HEK293T (cell line): ENCODE measurements around the gene WDR13.

ENCODE experiments used
- CTCF ChIA-PET: fragments of 350-600 bp; formaldehyde crosslinking; extraction: SDS; loops from one replicate; lab custom pipeline; 2021; ENCODE audit warnings: antibody characterized with exemption, inconsistent platforms; lab: Yijun Ruan, JAX
- POLR2A ChIA-PET: fragments of 350-600 bp; formaldehyde crosslinking; extraction: SDS; loops from one replicate; lab custom pipeline; 2020; ENCODE audit warnings: antibody characterized with exemption, inconsistent platforms; lab: Yijun Ruan, JAX
- DNase-seq: peaks from one replicate; pipeline ENCODE4 v3.0.0; 2012; ENCODE audit warnings: mixed read lengths; ENCODE audit errors: extremely low spot score
- ARNT ChIP-seq: fragments of 450-650 bp; IDR thresholded peaks from 2 replicates; pipeline ENCODE4 v1.6.1; 2017; ENCODE audit warnings: mild to moderate bottlenecking
- BHLHE40 ChIP-seq: fragments of 450-650 bp; IDR thresholded peaks from 2 replicates; pipeline ENCODE4 v1.6.1; 2016; ENCODE audit warnings: mild to moderate bottlenecking, moderate library complexity, borderline replicate concordance
- CTBP1 ChIP-seq: fragments of 450-650 bp; IDR thresholded peaks from 2 replicates; pipeline ENCODE4 v1.6.1; 2016; ENCODE audit warnings: borderline replicate concordance
- ELF4 ChIP-seq: fragments of 450-650 bp; IDR thresholded peaks from 2 replicates; pipeline ENCODE4 v1.6.1; 2017; ENCODE audit warnings: antibody characterized with exemption
- FOXA1 ChIP-seq: fragments of 450-650 bp; IDR thresholded peaks from 2 replicates; pipeline ENCODE4 v1.6.1; 2016; ENCODE audit warnings: mild to moderate bottlenecking
- FOXK2 ChIP-seq: fragments of 450-650 bp; IDR thresholded peaks from 2 replicates; pipeline ENCODE4 v1.6.1; 2016; ENCODE audit warnings: mild to moderate bottlenecking
- FOXM1 ChIP-seq: fragments of 450-650 bp; IDR thresholded peaks from 2 replicates; pipeline ENCODE4 v1.6.1; 2017; ENCODE audit warnings: mild to moderate bottlenecking, borderline replicate concordance
- HDGF ChIP-seq: fragments of 450-650 bp; IDR thresholded peaks from 2 replicates; pipeline ENCODE4 v1.6.1; 2017; ENCODE audit warnings: antibody characterized with exemption, borderline replicate concordance
- L3MBTL2 ChIP-seq: fragments of 450-650 bp; conservative IDR thresholded peaks from 2 replicates; pipeline ENCODE4 v1.6.1; 2016; ENCODE audit warnings: mild to moderate bottlenecking
- LEF1 ChIP-seq: fragments of 450-650 bp; IDR thresholded peaks from 2 replicates; pipeline ENCODE4 v1.6.1; 2017; ENCODE audit warnings: mild to moderate bottlenecking, borderline replicate concordance
- NFRKB ChIP-seq: fragments of 450-650 bp; IDR thresholded peaks from 2 replicates; pipeline ENCODE4 v1.6.1; 2016; ENCODE audit warnings: mild to moderate bottlenecking, moderate library complexity
- SP1 ChIP-seq: fragments of 450-650 bp; IDR thresholded peaks from 2 replicates; pipeline ENCODE4 v1.6.1; 2017
- SUZ12 ChIP-seq: fragments of 450-650 bp; IDR thresholded peaks from 2 replicates; pipeline ENCODE4 v1.6.1; 2016; ENCODE audit warnings: mild to moderate bottlenecking
- TARDBP ChIP-seq: fragments of 450-650 bp; IDR thresholded peaks from 2 replicates; pipeline ENCODE4 v1.6.1; 2016
- ZNF384 ChIP-seq: fragments of 450-650 bp; IDR thresholded peaks from 2 replicates; pipeline ENCODE4 v1.6.1; 2016
- TF ChIP-seq, protein P1 (sequence below): fragments of 450-650 bp; IDR thresholded peaks from 2 replicates; pipeline ENCODE4 v1.6.1; 2016

Gene WDR13

DNA sequence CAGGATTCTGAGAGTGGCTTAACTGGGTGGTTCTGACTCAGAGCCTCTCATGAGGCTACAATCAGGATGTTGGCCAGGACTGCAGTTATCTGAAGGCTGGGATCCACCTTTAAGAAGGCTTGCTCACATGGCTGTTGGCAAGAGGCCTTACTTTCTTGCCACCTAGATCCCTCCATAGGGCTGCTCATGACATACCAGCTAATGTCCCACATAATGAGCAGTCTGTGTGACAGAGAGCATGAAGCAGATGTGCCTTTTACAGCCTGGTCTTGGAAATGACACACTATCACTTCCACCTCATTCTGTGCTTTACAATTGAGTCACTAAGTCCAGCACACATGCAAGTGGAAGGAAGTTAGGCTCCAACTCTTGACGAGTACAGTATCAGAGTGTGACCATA is 27.3 kb upstream of the WDR13 start:
- TF ChIP-seq HDGF (no peak), LEF1 (no peak), BHLHE40 (no peak), TARDBP (no peak), L3MBTL2 (no peak), FOXA1 (no peak), FOXK2 (no peak), ELF4 (no peak), ARNT (no peak), ZNF384 (no peak), SUZ12 (no peak), NFRKB (no peak), SP1 (no peak), FOXM1 (no peak), CTBP1 (no peak)
- TF ChIP-seq, protein P1, sequence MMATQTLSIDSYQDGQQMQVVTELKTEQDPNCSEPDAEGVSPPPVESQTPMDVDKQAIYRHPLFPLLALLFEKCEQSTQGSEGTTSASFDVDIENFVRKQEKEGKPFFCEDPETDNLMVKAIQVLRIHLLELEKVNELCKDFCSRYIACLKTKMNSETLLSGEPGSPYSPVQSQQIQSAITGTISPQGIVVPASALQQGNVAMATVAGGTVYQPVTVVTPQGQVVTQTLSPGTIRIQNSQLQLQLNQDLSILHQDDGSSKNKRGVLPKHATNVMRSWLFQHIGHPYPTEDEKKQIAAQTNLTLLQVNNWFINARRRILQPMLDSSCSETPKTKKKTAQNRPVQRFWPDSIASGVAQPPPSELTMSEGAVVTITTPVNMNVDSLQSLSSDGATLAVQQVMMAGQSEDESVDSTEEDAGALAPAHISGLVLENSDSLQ = no peak
- ChIA-PET CTCF (no interaction called here), POLR2A (no interaction called here)
- DNase-seq = no peak

DNA sequence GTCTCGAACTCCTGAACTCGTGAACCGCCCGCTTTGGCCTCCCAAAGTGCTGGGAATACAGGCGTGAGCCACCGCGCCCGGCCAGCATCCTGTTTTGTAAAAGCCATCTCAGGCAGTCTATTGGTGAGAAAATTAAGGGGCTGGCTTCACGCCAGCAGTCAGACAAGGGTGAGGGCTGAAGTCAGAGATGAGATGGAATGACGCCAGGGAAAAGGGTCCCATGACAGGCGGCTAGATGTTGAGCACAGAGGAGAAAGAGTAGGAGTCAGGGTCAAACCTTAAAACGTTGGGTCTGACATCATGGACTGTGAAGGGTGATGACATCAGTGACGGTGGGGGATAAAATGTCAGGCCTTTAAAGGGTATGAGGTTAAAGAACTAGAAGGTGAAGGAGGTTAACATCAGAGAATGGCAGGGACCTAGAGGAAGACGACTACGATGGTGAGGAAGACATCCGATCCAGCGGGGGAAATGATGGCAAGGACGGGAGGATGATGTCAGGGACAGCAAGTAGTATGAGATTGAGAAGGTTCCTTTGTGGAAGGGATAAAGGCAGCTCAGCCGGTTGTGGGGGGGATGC is 23.5 kb upstream of the WDR13 start:
- peak; percentile 58 for DNase-seq
- POLR2A ChIA-PET = interaction anchor here (1.5 to 2.9 kb wide), 5 partner anchors 16 to 48 kb away, joined by 3 to 16 read pairs (median 9); partner anchors contain the start of gene TBC1D25
- CTCF ChIA-PET = no interaction called here
- TF ChIP-seq ARNT = no peak
- no peak for TF ChIP-seq SUZ12
- no peak for TF ChIP-seq HDGF
- TF ChIP-seq CTBP1 = no peak
- TF ChIP-seq, protein P1 = peak; percentile 53; the same call in 1 of the 2 replicates
- no peak for TF ChIP-seq LEF1
- no peak for TF ChIP-seq BHLHE40
- no peak for TF ChIP-seq FOXM1
- peak; percentile 52; the same call in 1 of the 2 replicates for TF ChIP-seq TARDBP

DNA sequence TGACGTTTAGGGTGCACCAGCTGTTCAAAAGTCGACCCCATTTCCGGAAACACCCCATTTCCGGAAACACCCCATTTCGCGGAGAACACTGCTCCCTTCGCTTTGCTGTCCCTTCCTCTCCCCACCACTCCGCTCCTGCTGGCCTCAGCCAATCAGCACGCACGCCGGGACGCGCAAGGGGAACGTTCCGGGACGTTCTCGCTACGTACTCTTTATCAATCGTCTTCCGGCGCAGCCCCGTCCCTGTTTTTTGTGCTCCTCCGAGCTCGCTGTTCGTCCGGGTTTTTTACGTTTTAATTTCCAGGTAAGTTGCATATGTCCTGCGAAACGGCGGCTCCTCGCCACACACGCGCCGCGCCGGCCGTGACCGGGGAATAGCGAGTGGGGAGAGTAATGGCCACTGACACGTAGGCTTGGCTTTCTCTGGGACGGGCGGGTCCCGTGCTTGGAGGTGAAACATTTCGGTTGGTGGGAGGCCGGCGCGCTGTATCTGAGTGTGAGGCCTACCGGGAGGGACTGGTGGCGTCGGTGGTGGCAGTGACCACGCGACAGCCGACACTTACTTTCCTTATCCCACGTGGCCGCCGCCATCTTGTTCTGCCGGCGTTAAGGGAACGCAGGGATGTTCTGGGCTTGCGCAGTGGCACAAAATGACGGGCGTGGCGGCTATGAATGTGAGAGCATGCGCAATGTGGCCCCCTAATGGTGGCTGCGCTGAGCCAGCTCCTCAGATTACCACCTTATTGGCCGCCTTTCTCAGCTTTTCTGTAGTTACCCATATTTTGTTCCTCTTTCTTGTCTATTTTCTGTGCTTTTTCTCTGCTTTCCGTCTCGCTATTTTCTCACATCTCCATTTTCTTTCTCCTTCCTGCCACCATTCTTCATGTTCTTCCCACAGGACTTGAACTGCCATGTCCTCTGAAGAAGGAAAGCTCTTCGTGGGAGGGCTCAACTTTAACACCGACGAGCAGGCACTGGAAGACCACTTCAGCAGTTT is 22.7 kb upstream of the WDR13 start, which contains the start of gene RBM3:
Gene RBM3, plus strand, starts transcription at position 215 of the 997 bp plus-strand sequence. Its CDS starts 697 bp downstream, at position 912.
- TF ChIP-seq TARDBP (no peak; the same call in 1 of the 2 replicates), ELF4 (peak; percentile 82), ARNT (no peak), SUZ12 (no peak), NFRKB (peak; percentile 82), FOXM1 (no peak), HDGF (no peak), CTBP1 (no peak), ZNF384 (no peak), FOXA1 (no peak), SP1 (no peak), FOXK2 (peak; percentile 49; the same call in 1 of the 2 replicates), LEF1 (no peak), BHLHE40 (no peak), L3MBTL2 (peak; percentile 92)
- TF ChIP-seq, protein P1 = peak; percentile 56
- POLR2A ChIA-PET = interaction anchor here (0.8 to 2.9 kb wide), 7 partner anchors 9 to 49 kb away, joined by 3 to 16 read pairs (median 5); partner anchors contain the start of gene TBC1D25
- DNase-seq = peak; percentile 79
- CTCF ChIA-PET = interaction anchor here (0.7 kb wide), 1 partner anchor 12 kb away, joined by 3 read pairs; no protein-coding TSS in a partner anchor

DNA sequence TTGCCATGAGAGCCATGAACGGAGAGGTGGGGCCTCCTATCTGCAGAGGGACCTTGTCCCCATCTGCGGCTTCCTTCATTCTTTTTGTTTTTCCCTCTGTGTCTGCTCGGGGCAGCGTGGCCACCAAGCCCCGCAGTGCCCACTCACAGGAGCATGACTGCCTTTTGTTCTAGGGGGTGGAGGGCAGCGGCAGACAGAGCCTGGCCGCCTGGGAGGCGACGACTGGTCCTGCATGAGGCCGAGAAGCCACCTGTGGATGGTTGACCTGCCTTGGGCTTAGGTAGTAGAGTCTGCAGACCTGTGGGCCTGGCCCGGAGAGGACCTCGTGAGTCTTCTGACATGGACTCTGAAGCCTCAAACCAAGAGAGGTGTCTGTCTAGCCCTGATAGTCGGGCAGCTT is 21.6 kb upstream of the WDR13 start:
- CTCF ChIA-PET = no interaction called here
- DNase-seq = peak; percentile 2
- TF ChIP-seq HDGF (no peak), L3MBTL2 (no peak), FOXA1 (no peak), BHLHE40 (no peak), ARNT (no peak), SP1 (no peak), ZNF384 (no peak), FOXK2 (no peak), NFRKB (no peak), LEF1 (no peak), ELF4 (no peak), CTBP1 (no peak), TARDBP (no peak), SUZ12 (no peak), FOXM1 (no peak)
- TF ChIP-seq, protein P1 = no peak
- POLR2A ChIA-PET = interaction anchor here (2.9 kb wide), 1 partner anchor 19 kb away, joined by 16 read pairs; no protein-coding TSS in a partner anchor
